ENCODE data around the gene FRY.

FRY gene

GRCh38 chr13:32115066-32115465 is 83.5 kb downstream of the FRY start:
- H3K79me2 ChIP-seq (ENCODE audit: low read length): no peaks in the 10 kb centered on the region
- H3K27ac ChIP-seq (ENCODE audit: low read length): no peak overlapping the region
- H3K27me3 ChIP-seq (ENCODE audit: low read depth, low read length): no peaks in the 10 kb centered on the region
- no peaks in the 10 kb centered on the region for H4K20me1 ChIP-seq (ENCODE audit: insufficient read depth, low read length)
- no peak overlapping the region for H3K9ac ChIP-seq (ENCODE audit: low read length)
- H3K4me2 ChIP-seq (ENCODE audit: low read length): peak overlapping the region; percentile 30
- peaks cover 25% of the 10 kb centered on the region for H3K4me1 ChIP-seq (ENCODE audit: low read length)
- no peaks in the 10 kb centered on the region for H3K9me3 ChIP-seq (ENCODE audit: insufficient read depth, low read length)
- H3K36me3 ChIP-seq (replicated peaks; ENCODE audit: low read depth, low read length): no peaks in the 10 kb centered on the region
- no peak overlapping the region for H2AFZ ChIP-seq (ENCODE audit: low read depth, low read length)
- TF ChIP-seq, protein P1, sequence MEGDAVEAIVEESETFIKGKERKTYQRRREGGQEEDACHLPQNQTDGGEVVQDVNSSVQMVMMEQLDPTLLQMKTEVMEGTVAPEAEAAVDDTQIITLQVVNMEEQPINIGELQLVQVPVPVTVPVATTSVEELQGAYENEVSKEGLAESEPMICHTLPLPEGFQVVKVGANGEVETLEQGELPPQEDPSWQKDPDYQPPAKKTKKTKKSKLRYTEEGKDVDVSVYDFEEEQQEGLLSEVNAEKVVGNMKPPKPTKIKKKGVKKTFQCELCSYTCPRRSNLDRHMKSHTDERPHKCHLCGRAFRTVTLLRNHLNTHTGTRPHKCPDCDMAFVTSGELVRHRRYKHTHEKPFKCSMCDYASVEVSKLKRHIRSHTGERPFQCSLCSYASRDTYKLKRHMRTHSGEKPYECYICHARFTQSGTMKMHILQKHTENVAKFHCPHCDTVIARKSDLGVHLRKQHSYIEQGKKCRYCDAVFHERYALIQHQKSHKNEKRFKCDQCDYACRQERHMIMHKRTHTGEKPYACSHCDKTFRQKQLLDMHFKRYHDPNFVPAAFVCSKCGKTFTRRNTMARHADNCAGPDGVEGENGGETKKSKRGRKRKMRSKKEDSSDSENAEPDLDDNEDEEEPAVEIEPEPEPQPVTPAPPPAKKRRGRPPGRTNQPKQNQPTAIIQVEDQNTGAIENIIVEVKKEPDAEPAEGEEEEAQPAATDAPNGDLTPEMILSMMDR (IDR thresholded peaks at IDR 0.05; ENCODE audit: low read depth, low read length): no peak
- TF ChIP-seq EZH2phosphoT487 (IDR thresholded peaks at IDR 0.05; ENCODE audit: low read depth): no peak
- H3K4me3 ChIP-seq (ENCODE audit: low read length): no peak overlapping the region

DNA sequence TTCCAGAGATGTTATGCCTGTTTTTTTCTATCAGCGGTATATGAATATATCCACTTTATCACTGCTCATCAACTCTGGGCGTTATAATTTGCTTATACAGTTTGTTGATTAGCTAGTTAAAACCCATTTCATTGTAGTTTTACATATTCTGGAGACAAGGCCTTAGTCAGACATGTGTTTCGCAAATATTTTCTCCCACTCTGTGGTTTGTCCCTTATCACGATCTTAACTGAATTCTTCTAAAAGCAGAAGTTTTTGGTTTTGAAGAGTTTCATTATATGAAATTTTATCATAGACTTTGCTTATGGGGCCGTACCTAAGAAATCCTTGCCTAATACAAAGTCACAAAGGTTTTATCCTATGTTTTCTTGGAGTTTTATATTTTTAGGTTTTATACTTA is 84.6 kb downstream of the FRY start:
- H2AFZ ChIP-seq (ENCODE audit: low read depth, low read length): no peak overlapping the region
- peaks cover 25% of the 10 kb centered on the region for H3K4me1 ChIP-seq (ENCODE audit: low read length)
- TF ChIP-seq, protein P1 (IDR thresholded peaks at IDR 0.05; ENCODE audit: low read depth, low read length): no peak
- TF ChIP-seq EZH2phosphoT487 (IDR thresholded peaks at IDR 0.05; ENCODE audit: low read depth): no peak
- H3K9me3 ChIP-seq (ENCODE audit: insufficient read depth, low read length): no peaks in the 10 kb centered on the region
- no peak overlapping the region for H3K4me3 ChIP-seq (ENCODE audit: low read length)
- H3K4me2 ChIP-seq (ENCODE audit: low read length): peak overlapping the region; percentile 28
- no peaks in the 10 kb centered on the region for H3K27me3 ChIP-seq (ENCODE audit: low read depth, low read length)
- H3K79me2 ChIP-seq (ENCODE audit: low read length): no peaks in the 10 kb centered on the region
- H4K20me1 ChIP-seq (ENCODE audit: insufficient read depth, low read length): no peaks in the 10 kb centered on the region
- H3K36me3 ChIP-seq (replicated peaks; ENCODE audit: low read depth, low read length): no peaks in the 10 kb centered on the region
- no peak overlapping the region for H3K27ac ChIP-seq (ENCODE audit: low read length)
- no peak overlapping the region for H3K9ac ChIP-seq (ENCODE audit: low read length)

- Histone ChIP-seq H3K4me1 (ENCODE audit: low read length) (peaks cover 25% of the 10 kb centered on the region), H3K4me3 (ENCODE audit: low read length) (no peak overlapping the region), H3K79me2 (ENCODE audit: low read length) (no peaks in the 10 kb centered on the region), H3K9ac (ENCODE audit: low read length) (no peak overlapping the region), H3K4me2 (ENCODE audit: low read length) (no peak overlapping the region), H3K27ac (ENCODE audit: low read length) (no peak overlapping the region), H3K36me3 (replicated peaks; ENCODE audit: low read depth, low read length) (no peaks in the 10 kb centered on the region), H4K20me1 (ENCODE audit: insufficient read depth, low read length) (no peaks in the 10 kb centered on the region), H3K9me3 (ENCODE audit: insufficient read depth, low read length) (no peaks in the 10 kb centered on the region), H3K27me3 (ENCODE audit: low read depth, low read length) (no peaks in the 10 kb centered on the region), H2AFZ (ENCODE audit: low read depth, low read length) (no peak overlapping the region)
- TF ChIP-seq, protein P1 (IDR thresholded peaks at IDR 0.05; ENCODE audit: low read depth, low read length): no peak
- TF ChIP-seq EZH2phosphoT487 (IDR thresholded peaks at IDR 0.05; ENCODE audit: low read depth): no peak
Measured at GRCh38 chr13:32117001-32117400, 85.4 kb downstream of the FRY start.

DNA sequence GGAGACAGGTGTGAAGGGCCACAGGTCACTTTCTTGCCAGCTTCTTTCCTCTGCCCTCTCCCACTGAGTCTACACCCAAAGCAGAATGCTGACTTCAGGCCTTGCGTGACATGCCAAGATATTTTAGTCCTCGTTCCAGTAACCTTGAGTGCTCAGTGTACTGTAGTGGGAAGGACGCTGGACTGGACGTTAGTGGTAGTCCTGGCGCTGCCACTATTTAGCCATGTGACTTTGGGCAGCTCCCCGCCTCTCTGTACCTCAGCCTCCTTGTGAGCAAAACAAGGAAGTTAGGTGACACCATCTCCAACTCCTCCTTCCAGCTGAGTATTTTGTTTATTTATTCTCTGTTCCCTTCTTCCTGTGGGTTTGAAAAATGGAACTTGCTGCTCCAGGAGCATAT is 86.1 kb downstream of the FRY start:
- Histone ChIP-seq H3K9me3 (ENCODE audit: insufficient read depth, low read length) (no peaks in the 10 kb centered on the region), H3K4me3 (ENCODE audit: low read length) (no peak overlapping the region), H3K9ac (ENCODE audit: low read length) (no peak overlapping the region), H3K4me2 (ENCODE audit: low read length) (no peak overlapping the region), H3K36me3 (replicated peaks; ENCODE audit: low read depth, low read length) (no peaks in the 10 kb centered on the region), H4K20me1 (ENCODE audit: insufficient read depth, low read length) (no peaks in the 10 kb centered on the region), H2AFZ (ENCODE audit: low read depth, low read length) (no peak overlapping the region), H3K27ac (ENCODE audit: low read length) (no peak overlapping the region), H3K27me3 (ENCODE audit: low read depth, low read length) (no peaks in the 10 kb centered on the region), H3K4me1 (ENCODE audit: low read length) (peaks cover 25% of the 10 kb centered on the region), H3K79me2 (ENCODE audit: low read length) (no peaks in the 10 kb centered on the region)
- TF ChIP-seq, protein P1 (IDR thresholded peaks at IDR 0.05; ENCODE audit: low read depth, low read length): no peak
- no peak for TF ChIP-seq EZH2phosphoT487 (IDR thresholded peaks at IDR 0.05; ENCODE audit: low read depth)
